ENCODE data around the gene EXOSC10.

EXOSC10 gene

GRCh38 chr1:11099310-11100148 lies at the start of gene EXOSC10:
TSS of gene EXOSC10 (minus strand) at chr1:11099869. CDS start at chr1:11099831, 38 bp downstream.
- peak; percentile 73 to 87 for DNase-seq

GRCh38 chr1:11147197-11147770 lies 47.6 kb upstream of the EXOSC10 start:
- DNase-seq = no peak

GRCh38 chr1:11145741-11146140 lies 46.1 kb upstream of the EXOSC10 start:
- DNase-seq = no peak

GRCh38 chr1:11144570-11145256 lies 45.0 kb upstream of the EXOSC10 start:
- DNase-seq = no peak

- DNase-seq = no peak
These were observed 44.2 kb upstream of the EXOSC10 start for GRCh38 chr1:11143907-11144306.

GRCh38 chr1:11143401-11143800 lies 43.7 kb upstream of the EXOSC10 start:
- DNase-seq = no peak

GRCh38 chr1:11142618-11143391 lies 43.1 kb upstream of the EXOSC10 start:
- no peak for DNase-seq

- no peak for DNase-seq
These were observed 39.3 kb upstream of the EXOSC10 start for GRCh38 chr1:11138952-11139351.

GRCh38 chr1:11138029-11138428 lies 38.4 kb upstream of the EXOSC10 start:
- DNase-seq = no peak

- DNase-seq = peak in 1 of 2 experiments; percentile 27
These were observed 35.2 kb upstream of the EXOSC10 start for GRCh38 chr1:11134898-11135266.

- DNase-seq = no peak
These were observed 34.7 kb upstream of the EXOSC10 start for GRCh38 chr1:11134251-11134897.

- DNase-seq = peak; percentile 83 to 91
These were observed 33.1 kb upstream of the EXOSC10 start for GRCh38 chr1:11132563-11133293.

GRCh38 chr1:11131816-11132215 lies 32.1 kb upstream of the EXOSC10 start:
- no peak for DNase-seq

GRCh38 chr1:11130406-11130805 lies 30.7 kb upstream of the EXOSC10 start:
- no peak for DNase-seq

GRCh38 chr1:11129649-11130390 lies 30.2 kb upstream of the EXOSC10 start:
- peak in 1 of 2 experiments; percentile 6 for DNase-seq

- no peak for DNase-seq
These were observed 26.9 kb upstream of the EXOSC10 start for GRCh38 chr1:11126569-11126968.

GRCh38 chr1:11125931-11126330 lies 26.3 kb upstream of the EXOSC10 start:
- DNase-seq = no peak

GRCh38 chr1:11124965-11125364 lies 25.3 kb upstream of the EXOSC10 start:
- DNase-seq = no peak

- DNase-seq = no peak
These were observed 16.6 kb upstream of the EXOSC10 start for GRCh38 chr1:11116318-11116717.

- DNase-seq = no peak
These were observed 15.3 kb upstream of the EXOSC10 start for GRCh38 chr1:11114966-11115365.
